GM08714 (cell line): ENCODE measurements around the gene ADRA2B.
"Not testable (repeated sequence)": the region's sequence is repeated elsewhere in the genome, so short reads cannot be mapped to it uniquely, and the experiment has no call there.

Source experiments
- H3K4me3 ChIP-seq: fragments of 200-500 bp; sonication (Bioruptor generic); 2 replicates; pipeline ENCODE4 v1.5.1; 2014; ENCODE audit warnings: mild to moderate bottlenecking, low read length, inconsistent platforms
- ZNF274 ChIP-seq: IDR thresholded peaks from 2 replicates; pipeline ENCODE4 v1.6.1; 2012; ENCODE audit warnings: mild to moderate bottlenecking, low read depth, low read length

Gene ADRA2B

GRCh38 chr2:96091141-96091710 is 25.1 kb downstream of the ADRA2B start:
- no peak for TF ChIP-seq ZNF274
- no peak overlapping the region for H3K4me3 ChIP-seq

- TF ChIP-seq ZNF274 = no peak
- H3K4me3 ChIP-seq = no peak overlapping the region
Observed at GRCh38 chr2:96090196-96090926, 26.0 kb downstream of the ADRA2B start.

GRCh38 chr2:96089356-96090195 is 26.8 kb downstream of the ADRA2B start:
- TF ChIP-seq ZNF274 = no peak
- no peak overlapping the region for H3K4me3 ChIP-seq

- no peak for TF ChIP-seq ZNF274
- no peak overlapping the region for H3K4me3 ChIP-seq
Observed at GRCh38 chr2:96088340-96089335, 27.7 kb downstream of the ADRA2B start.

GRCh38 chr2:96087130-96087529 is 29.2 kb downstream of the ADRA2B start:
- H3K4me3 ChIP-seq = no peak overlapping the region
- no peak for TF ChIP-seq ZNF274

- TF ChIP-seq ZNF274 = no peak
- no peak overlapping the region for H3K4me3 ChIP-seq
Observed at GRCh38 chr2:96085541-96086355, 30.6 kb downstream of the ADRA2B start.

- H3K4me3 ChIP-seq = not testable (repeated sequence)
Observed at GRCh38 chr2:96084858-96085518, 31.4 kb downstream of the ADRA2B start.

GRCh38 chr2:96083989-96084857 is 32.1 kb downstream of the ADRA2B start:
- TF ChIP-seq ZNF274 = no peak
- H3K4me3 ChIP-seq = no peak overlapping the region

- H3K4me3 ChIP-seq = no peak overlapping the region
- no peak for TF ChIP-seq ZNF274
Observed at GRCh38 chr2:96083064-96083939, 33.1 kb downstream of the ADRA2B start.

- H3K4me3 ChIP-seq = no peak overlapping the region
- no peak for TF ChIP-seq ZNF274
Observed at GRCh38 chr2:96082211-96083063, 33.9 kb downstream of the ADRA2B start.
